Stomach (tissue), 4 donors: ENCODE data around the gene LIN28A.

Experiments used
- CTCF ChIP-seq, 7 experiments: fragments of 450-650 bp in 4 of 7; fragments of 200-600 bp in 3 of 7; sonication (generic) in 3 of 7; IDR thresholded peaks; one replicate each; pipeline ENCODE4 v1.5.1; 2016 to 2019; ENCODE audit warnings: antibody characterized with exemption in 7 of 7, control low read depth in 2 of 7, mild to moderate bottlenecking in 1 of 7
- POLR2A ChIP-seq, 4 donors: fragments of 450-650 bp; IDR thresholded peaks; one replicate each; pipeline ENCODE4 v1.6.1; 2016; ENCODE audit warnings: antibody characterized with exemption in 4 of 4, control low read depth in 2 of 4, mild to moderate bottlenecking in 1 of 4, moderate library complexity in 1 of 4
- POLR2AphosphoS5 ChIP-seq, 3 donors: sonication (generic); formaldehyde crosslinking; IDR thresholded peaks; one replicate each; pipeline ENCODE4 v1.6.1; 2016; ENCODE audit warnings: antibody characterized with exemption in 3 of 3

DNA sequence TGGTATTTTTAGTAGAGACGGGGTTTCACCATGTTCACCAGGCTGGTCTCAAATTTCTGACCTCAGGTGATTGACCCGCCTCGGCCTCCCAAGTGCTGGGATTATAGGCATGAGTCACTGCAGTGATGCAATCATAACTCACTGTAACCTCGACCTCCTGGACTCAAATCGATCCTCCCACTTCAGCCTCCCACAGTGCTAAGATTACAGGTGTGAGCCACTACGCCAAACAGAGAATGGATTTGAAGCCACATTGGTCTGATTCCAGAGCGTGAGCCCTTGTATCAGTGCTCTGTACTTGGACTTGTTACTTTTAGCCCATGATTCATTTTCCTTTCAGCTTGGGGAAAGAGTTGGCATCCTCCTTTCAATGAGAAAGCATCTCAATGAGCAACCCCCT is 23.2 kb upstream of the LIN28A start:
- TF ChIP-seq POLR2A (IDR thresholded peaks at IDR 0.05) (no peak), CTCF (IDR thresholded peaks at IDR 0.05) (no peak), POLR2AphosphoS5 (IDR thresholded peaks at IDR 0.05) (no peak)
